UCSD-AML1 (cell line): ENCODE data around the gene CASP1.
"Not testable (repeated sequence)": the region's sequence is repeated elsewhere in the genome, so short reads cannot be mapped to it uniquely, and the experiment has no call there.

Experiments used
- DNase-seq: peaks from one replicate; lab custom pipeline; 2025; ENCODE audit not compliant: unreplicated experiment; lab: John Stamatoyannopoulos, UW

The CASP1 gene

GRCh38 chr11:105034813-105035620 is at the start of gene CASP1:
CASP1 (minus strand) TSS chr11:105035144; CDS start chr11:105035113, 31 bp downstream.
- peak; percentile 9 for DNase-seq

GRCh38 chr11:105081412-105082150 is 46.6 kb upstream of the CASP1 start:
- DNase-seq = peak; percentile 11

- not testable (repeated sequence) for DNase-seq
Measured at GRCh38 chr11:105080171-105080906, 45.4 kb upstream of the CASP1 start.

GRCh38 chr11:105078283-105078682 is 43.3 kb upstream of the CASP1 start:
- DNase-seq = no peak

GRCh38 chr11:105077141-105077790 is 42.3 kb upstream of the CASP1 start:
- not testable (repeated sequence) for DNase-seq

- DNase-seq = no peak
Measured at GRCh38 chr11:105074166-105074530, 39.2 kb upstream of the CASP1 start.

GRCh38 chr11:105073456-105074165 is 38.7 kb upstream of the CASP1 start:
- no peak for DNase-seq

- DNase-seq = not testable (repeated sequence)
Measured at GRCh38 chr11:105072080-105072479, 37.1 kb upstream of the CASP1 start.

GRCh38 chr11:105071089-105071732 is 36.3 kb upstream of the CASP1 start:
- no peak for DNase-seq

GRCh38 chr11:105070306-105070705 is 35.4 kb upstream of the CASP1 start:
- no peak for DNase-seq

- DNase-seq = not testable (repeated sequence)
Measured at GRCh38 chr11:105069749-105070148, 34.8 kb upstream of the CASP1 start.

GRCh38 chr11:105063245-105063941 is 28.4 kb upstream of the CASP1 start:
- not testable (repeated sequence) for DNase-seq

GRCh38 chr11:105057432-105057831 is 22.5 kb upstream of the CASP1 start:
- no peak for DNase-seq

GRCh38 chr11:105056446-105056845 is 21.5 kb upstream of the CASP1 start:
- no peak for DNase-seq

GRCh38 chr11:105054723-105055493 is 20.0 kb upstream of the CASP1 start:
- DNase-seq = no peak

GRCh38 chr11:105052487-105052886 is 17.5 kb upstream of the CASP1 start:
- no peak for DNase-seq

- DNase-seq = no peak
Measured at GRCh38 chr11:105051559-105051958, 16.6 kb upstream of the CASP1 start.

GRCh38 chr11:105049481-105049880 is 14.5 kb upstream of the CASP1 start:
- no peak for DNase-seq
